ENCODE results near the gene TSPAN5. TPM values are rescaled to one million over a fixed set of nuclear protein-coding genes. Genes with fewer than 3 reads are reported as not detected.
A peak's percentile ranks its signal among the peaks of the same experiment; 100 is the strongest.
"Not testable (repeated sequence)": the region's sequence is repeated elsewhere in the genome, so short reads cannot be mapped to it uniquely, and the experiment has no call there.

Gene TSPAN5
- total and polyA plus RNA-seq, 5 donors from 2014 or later, result 21.2 to 52.7 (median 39.8) TPM

GRCh38 chr4:98461121-98461865, 197.1 kb downstream of the TSPAN5 start:
- not testable (repeated sequence) for H3K27ac ChIP-seq (ENCODE audit: insufficient read depth, low read length, poor library complexity, severe bottlenecking); H3K27me3 ChIP-seq (ENCODE audit: control insufficient read depth, insufficient read depth, low read length); H3K9me3 ChIP-seq (ENCODE audit: control insufficient read depth in 2 of 2, low read length in 2 of 2); H3K27me3 Mint-ChIP-seq; ATAC-seq (ENCODE audit: low read depth in 2 of 2); H3K4me1 ChIP-seq (ENCODE audit: control insufficient read depth, insufficient read depth, low read length, poor library complexity, severe bottlenecking); H3K4me3 Mint-ChIP-seq; H3K4me1 Mint-ChIP-seq; H3K4me3 ChIP-seq (ENCODE audit: low read depth, low read length); H3K27ac Mint-ChIP-seq; H3K36me3 Mint-ChIP-seq; H3K9me3 Mint-ChIP-seq; DNase-seq; H3K36me3 ChIP-seq (ENCODE audit: control insufficient read depth, insufficient read depth, low read length)

DNA sequence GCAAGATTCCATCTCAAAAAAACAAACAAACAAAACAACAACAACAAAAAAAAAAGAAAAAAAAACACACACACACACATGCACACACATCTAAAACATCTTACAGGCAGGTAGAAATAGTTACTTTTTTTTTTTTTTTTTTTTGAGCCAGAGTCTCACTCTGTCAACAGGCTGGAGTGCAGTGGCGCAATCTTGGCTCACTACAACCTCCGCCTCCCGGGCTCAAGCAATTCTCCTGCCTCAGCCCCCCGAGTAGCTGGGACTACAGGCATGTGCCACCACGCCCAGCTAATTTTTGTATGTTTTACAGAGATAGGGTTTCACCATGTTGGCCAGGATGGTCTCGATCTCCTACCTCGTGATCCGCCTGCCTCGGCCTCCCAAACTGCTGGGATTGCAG, 201.0 kb downstream of the TSPAN5 start:
- H3K27me3 Mint-ChIP-seq; H3K36me3 Mint-ChIP-seq; H3K9me3 Mint-ChIP-seq; H3K9me3 ChIP-seq (ENCODE audit: control insufficient read depth in 2 of 2, low read length in 2 of 2); H3K27ac Mint-ChIP-seq; H3K27ac ChIP-seq (ENCODE audit: insufficient read depth, low read length, poor library complexity, severe bottlenecking); H3K36me3 ChIP-seq (ENCODE audit: control insufficient read depth, insufficient read depth, low read length); ATAC-seq (ENCODE audit: low read depth in 2 of 2); H3K4me3 ChIP-seq (ENCODE audit: low read depth, low read length); H3K4me1 ChIP-seq (ENCODE audit: control insufficient read depth, insufficient read depth, low read length, poor library complexity, severe bottlenecking); DNase-seq; H3K4me3 Mint-ChIP-seq; H3K27me3 ChIP-seq (ENCODE audit: control insufficient read depth, insufficient read depth, low read length): not testable (repeated sequence)
- H3K4me1 Mint-ChIP-seq, result peaks cover 8 to 29% (median 15%) of the 10 kb centered on the region in 4 donors

GRCh38 chr4:98452091-98452490, 206.3 kb downstream of the TSPAN5 start:
- no peak overlapping the region for H3K27ac ChIP-seq (ENCODE audit: insufficient read depth, low read length, poor library complexity, severe bottlenecking)
- Mint-ChIP-seq H3K27ac (no peak overlapping the region), H3K9me3 (peaks cover 0 to 5% (median 0%) of the 10 kb centered on the region in 7 donors), H3K36me3 (peaks cover 3% of the 10 kb centered on the region), H3K27me3 (no peaks in the 10 kb centered on the region), H3K4me1 (peaks cover 22 to 62% (median 37%) of the 10 kb centered on the region in 4 donors), H3K4me3 (no peak overlapping the region)
- H3K4me1 ChIP-seq (ENCODE audit: control insufficient read depth, insufficient read depth, low read length, poor library complexity, severe bottlenecking), result peaks cover 24% of the 10 kb centered on the region
- no peak for ATAC-seq (ENCODE audit: low read depth in 2 of 2)
- H3K36me3 ChIP-seq (ENCODE audit: control insufficient read depth, insufficient read depth, low read length), result no peaks in the 10 kb centered on the region
- H3K4me3 ChIP-seq (ENCODE audit: low read depth, low read length), result no peak overlapping the region
- DNase-seq, result no peak
- H3K27me3 ChIP-seq (ENCODE audit: control insufficient read depth, insufficient read depth, low read length), result no peaks in the 10 kb centered on the region
- H3K9me3 ChIP-seq (ENCODE audit: control insufficient read depth in 2 of 2, low read length in 2 of 2), result no peaks in the 10 kb centered on the region

DNA sequence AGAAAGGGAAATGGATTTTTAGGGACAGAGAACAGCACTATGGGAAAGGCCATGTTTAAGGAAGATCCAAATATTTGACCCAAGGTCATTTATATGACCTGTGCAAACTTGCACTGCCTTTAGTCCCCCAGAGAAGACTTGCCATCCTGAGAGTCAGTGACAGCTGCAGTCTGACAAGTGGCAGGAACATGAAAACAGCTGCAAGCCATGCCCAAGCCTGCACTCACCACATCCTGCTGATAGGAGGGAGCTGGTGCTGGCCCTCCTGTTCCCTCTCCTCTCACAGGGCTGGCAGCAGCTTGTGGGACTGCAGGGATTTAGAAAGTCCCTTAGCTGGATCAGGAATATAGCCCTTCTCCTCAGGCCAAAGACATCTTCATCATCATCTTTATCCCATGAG, 209.5 kb downstream of the TSPAN5 start:
- H3K36me3 Mint-ChIP-seq, result peaks cover 1% of the 10 kb centered on the region
- H3K27ac Mint-ChIP-seq, result peak overlapping the region; percentile 1 to 87 (median 10)
- DNase-seq, result peak in 2 of 3 donors; percentile 41 to 79

DNA sequence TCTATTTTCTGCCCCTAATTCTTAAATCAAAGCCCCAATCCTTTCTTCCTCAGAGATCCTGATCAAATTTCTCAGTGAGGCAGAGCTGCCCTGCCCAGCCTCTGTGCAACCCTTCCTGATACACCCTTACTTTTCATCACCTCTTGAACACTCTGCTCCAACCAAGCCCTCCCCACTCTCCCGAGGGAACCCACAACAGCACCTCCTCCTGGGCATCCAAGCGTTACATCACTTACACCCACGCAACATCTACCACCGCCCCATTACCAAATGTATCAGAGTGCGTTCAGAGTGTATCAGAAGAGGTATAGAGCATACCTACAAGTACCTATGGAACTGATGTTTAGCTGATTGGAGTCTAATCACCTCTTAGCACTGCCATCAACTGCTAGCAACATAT, 210.8 kb downstream of the TSPAN5 start:
- Mint-ChIP-seq H3K27me3 (no peaks in the 10 kb centered on the region), H3K9me3 (peaks cover 0 to under 1% (median 0%) of the 10 kb centered on the region in 7 donors), H3K4me3 (peak overlapping the region; percentile 68 to 81 (median 74)), H3K27ac (peak overlapping the region; percentile 90), H3K36me3 (peaks cover 11% of the 10 kb centered on the region), H3K4me1 (peaks cover 24 to 58% (median 41%) of the 10 kb centered on the region in 4 donors)
- peak overlapping the region; percentile 73 for H3K27ac ChIP-seq (ENCODE audit: insufficient read depth, low read length, poor library complexity, severe bottlenecking)
- no peaks in the 10 kb centered on the region for H3K27me3 ChIP-seq (ENCODE audit: control insufficient read depth, insufficient read depth, low read length)
- peak in 1 of 3 donors; percentile 17 for DNase-seq
- ATAC-seq (ENCODE audit: low read depth in 2 of 2), result no peak
- H3K4me1 ChIP-seq (ENCODE audit: control insufficient read depth, insufficient read depth, low read length, poor library complexity, severe bottlenecking), result peaks cover 35% of the 10 kb centered on the region
- H3K36me3 ChIP-seq (ENCODE audit: control insufficient read depth, insufficient read depth, low read length), result peaks cover 10% of the 10 kb centered on the region
- peak overlapping the region; percentile 74 for H3K4me3 ChIP-seq (ENCODE audit: low read depth, low read length)
- H3K9me3 ChIP-seq (ENCODE audit: control insufficient read depth in 2 of 2, low read length in 2 of 2), result no peaks in the 10 kb centered on the region

More for the DNA sequence above, 209.5 kb downstream of the TSPAN5 start:
- peaks cover 32 to 70% (median 49%) of the 10 kb centered on the region in 4 donors for H3K4me1 Mint-ChIP-seq
- H3K9me3 ChIP-seq (ENCODE audit: control insufficient read depth in 2 of 2, low read length in 2 of 2), result no peaks in the 10 kb centered on the region
- peak overlapping the region in 3 of 4 donors; percentile 28 to 57 (median 42) for H3K4me3 Mint-ChIP-seq
- H3K36me3 ChIP-seq (ENCODE audit: control insufficient read depth, insufficient read depth, low read length), result no peaks in the 10 kb centered on the region
- H3K4me3 ChIP-seq (ENCODE audit: low read depth, low read length), result peak overlapping the region; percentile 22
- H3K4me1 ChIP-seq (ENCODE audit: control insufficient read depth, insufficient read depth, low read length, poor library complexity, severe bottlenecking), result peaks cover 35% of the 10 kb centered on the region
- H3K9me3 Mint-ChIP-seq, result peaks cover 0 to 5% (median 0%) of the 10 kb centered on the region in 7 donors
- ATAC-seq (ENCODE audit: low read depth in 2 of 2), result peak; percentile 43 to 46
- H3K27me3 ChIP-seq (ENCODE audit: control insufficient read depth, insufficient read depth, low read length), result no peaks in the 10 kb centered on the region
- no peak overlapping the region for H3K27ac ChIP-seq (ENCODE audit: insufficient read depth, low read length, poor library complexity, severe bottlenecking)
- H3K27me3 Mint-ChIP-seq, result no peaks in the 10 kb centered on the region

GRCh38 chr4:98446499-98447375, 211.7 kb downstream of the TSPAN5 start:
- Mint-ChIP-seq H3K27me3 (no peaks in the 10 kb centered on the region), H3K36me3 (peaks cover 18% of the 10 kb centered on the region), H3K4me3 (peak overlapping the region; percentile 68 to 81 (median 74)), H3K27ac (peak overlapping the region; percentile 90), H3K4me1 (peaks cover 24 to 56% (median 41%) of the 10 kb centered on the region in 4 donors), H3K9me3 (no peaks in the 10 kb centered on the region)
- Histone ChIP-seq H3K27ac (ENCODE audit: insufficient read depth, low read length, poor library complexity, severe bottlenecking) (peak overlapping the region; percentile 73), H3K4me3 (ENCODE audit: low read depth, low read length) (peak overlapping the region; percentile 74), H3K36me3 (ENCODE audit: control insufficient read depth, insufficient read depth, low read length) (peaks cover 19% of the 10 kb centered on the region), H3K27me3 (ENCODE audit: control insufficient read depth, insufficient read depth, low read length) (no peaks in the 10 kb centered on the region), H3K9me3 (ENCODE audit: control insufficient read depth in 2 of 2, low read length in 2 of 2) (no peaks in the 10 kb centered on the region), H3K4me1 (ENCODE audit: control insufficient read depth, insufficient read depth, low read length, poor library complexity, severe bottlenecking) (peaks cover 35% of the 10 kb centered on the region)
- ATAC-seq (ENCODE audit: low read depth in 2 of 2), result peak; percentile 82 to 90
- peak; percentile 25 to 77 (median 72) for DNase-seq

DNA sequence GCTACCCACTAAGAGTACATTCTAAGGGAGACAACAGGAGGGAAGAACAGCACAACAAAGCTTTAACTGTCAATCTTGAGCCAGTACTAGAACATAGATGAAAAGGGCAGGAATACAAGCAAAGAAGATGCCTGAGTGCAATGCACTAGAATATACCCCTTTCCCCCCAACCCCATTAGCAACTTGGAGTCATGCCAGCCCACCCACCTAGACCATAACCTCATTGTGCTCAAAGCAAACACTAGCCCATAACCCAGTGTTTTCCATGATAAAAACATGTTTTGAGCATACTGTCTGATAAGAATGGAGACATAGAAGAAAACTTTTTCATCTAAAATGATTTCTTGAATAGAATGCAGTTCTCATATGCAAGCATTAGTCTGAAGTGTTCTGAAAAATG, 214.0 kb downstream of the TSPAN5 start:
- no peaks in the 10 kb centered on the region for H3K27me3 Mint-ChIP-seq
- H3K27me3 ChIP-seq (ENCODE audit: control insufficient read depth, insufficient read depth, low read length), result no peaks in the 10 kb centered on the region
- peaks cover 34% of the 10 kb centered on the region for H3K4me1 ChIP-seq (ENCODE audit: control insufficient read depth, insufficient read depth, low read length, poor library complexity, severe bottlenecking)
- H3K9me3 Mint-ChIP-seq, result peaks cover 0 to 1% (median 0%) of the 10 kb centered on the region in 7 donors
- peaks cover 22 to 42% (median 36%) of the 10 kb centered on the region in 4 donors for H3K4me1 Mint-ChIP-seq
- no peak overlapping the region for H3K4me3 ChIP-seq (ENCODE audit: low read depth, low read length)
- ATAC-seq (ENCODE audit: low read depth in 2 of 2) (no peak), DNase-seq (no peak)
- peaks cover 37% of the 10 kb centered on the region for H3K36me3 ChIP-seq (ENCODE audit: control insufficient read depth, insufficient read depth, low read length)
- H3K27ac ChIP-seq (ENCODE audit: insufficient read depth, low read length, poor library complexity, severe bottlenecking), result no peak overlapping the region
- H3K27ac Mint-ChIP-seq, result peak overlapping the region in 2 of 3 donors; percentile 8 to 82
- H3K4me3 Mint-ChIP-seq, result no peak overlapping the region
- H3K9me3 ChIP-seq (ENCODE audit: control insufficient read depth in 2 of 2, low read length in 2 of 2), result no peaks in the 10 kb centered on the region
- H3K36me3 Mint-ChIP-seq, result peaks cover 36% of the 10 kb centered on the region

Data from CD4-positive, CD25-positive, alpha-beta regulatory T cell (primary cell).